Kidney (tissue), 14 donors: ENCODE measurements around the gene PRPF8. TPM values are rescaled to one million over a fixed set of nuclear protein-coding genes. Genes with fewer than 3 reads are reported as not detected.

ENCODE experiments used
- DNase-seq, 5 donors: peaks; one replicate each; pipeline ENCODE4 v3.0.0-alpha.2; 2013 to 2020
- FAIRE-seq: peaks from 2 replicates; lab custom pipeline; 2012; peaks lifted over from hg19 to GRCh38; lab: Jason Lieb, UNC
- H3K27ac ChIP-seq, 2 donors: one replicate each; pipeline ENCODE4 v1.7.0; 2013; ENCODE audit warnings: low read depth in 2 of 2, low read length in 2 of 2, inconsistent platforms in 1 of 2
- H3K27me3 ChIP-seq: one replicate; pipeline ENCODE4 v1.7.1; 2013; ENCODE audit warnings: low read length, inconsistent platforms; ENCODE audit not compliant: control insufficient read depth, insufficient read depth
- H3K36me3 ChIP-seq, 3 donors: one replicate each; pipeline versions ENCODE4 v1.7.0 to v1.7.1; 2013; ENCODE audit warnings: low read length in 3 of 3, control low read depth in 1 of 3, inconsistent platforms in 1 of 3; ENCODE audit not compliant: insufficient read depth in 3 of 3, control insufficient read depth in 2 of 3
- H3K4me1 ChIP-seq, 3 donors: one replicate each; pipeline versions ENCODE4 v1.7.0 to v1.7.1; 2013; ENCODE audit warnings: low read length in 3 of 3, inconsistent platforms in 1 of 3, low read depth in 1 of 3; ENCODE audit not compliant: control insufficient read depth in 2 of 3, insufficient read depth in 2 of 3
- H3K4me3 ChIP-seq, 3 donors: one replicate each; pipeline versions ENCODE4 v1.7.0 to v1.8.1; 2013; ENCODE audit warnings: low read length in 3 of 3, control low read depth in 1 of 3, inconsistent platforms in 1 of 3
- H3K9ac ChIP-seq, 3 donors: one replicate each; pipeline versions ENCODE4 v1.7.0 to v1.7.1; 2013; ENCODE audit warnings: low read length in 3 of 3, control low read depth in 1 of 3, inconsistent platforms in 1 of 3
- H3K9me3 ChIP-seq, 3 donors: one replicate each; pipeline versions ENCODE4 v1.7.0 to v1.7.1; 2013; ENCODE audit warnings: low read length in 3 of 3, control low read depth in 1 of 3, inconsistent platforms in 1 of 3; ENCODE audit not compliant: control insufficient read depth in 2 of 3, insufficient read depth in 1 of 3
- intact Hi-C: fragments of 100-400 bp; cut with DNase I; formaldehyde crosslinking; loops from one replicate; pipeline ENCODE4 v1.11.1; 2022
- polyA plus RNA-seq: library from polyadenylated mRNA; stranded (reverse); fragments of 350-450 nt; fragmentation: Illumina TruSeq; extraction: RNeasy Lipid Tissue Mini Kit (QIAGEN cat#74804); gene quantifications from one replicate; pipeline ENCODE4 v1.2.3, GENCODE V29; 2014; ENCODE audit warnings: low read depth, low replicate concordance; ENCODE audit not compliant: insufficient read depth
- total RNA-seq: library from RNA; stranded (reverse); fragmentation: NEBNext Ultra II Directional; extraction: Animal tissue kit (Norgen Biotek cat#: 25700); gene quantifications from one replicate; pipeline ENCODE4 v1.2.1, GENCODE V29; 2021
- TF ChIP-seq, protein P1 (sequence below): IDR thresholded peaks from 3 replicates; pipeline ENCODE4 v1.5.1; 2012; ENCODE audit warnings: mild to moderate bottlenecking, moderate library complexity, borderline replicate concordance; ENCODE audit not compliant: insufficient read depth; ENCODE audit errors: extremely low read depth
- donor health status: control.
- donor health status: control.
- donor health status: control.
- donor health status: control.
- donor health status: control.
- donor health status: DM: yes; HTN: yes; CAD: no.
- donor health status: Normal renal cell carcinoma (clear cell type).

PRPF8 gene
- total and polyA plus RNA-seq, 2 donors from 2014 or later, result 181 to 236 TPM

DNA sequence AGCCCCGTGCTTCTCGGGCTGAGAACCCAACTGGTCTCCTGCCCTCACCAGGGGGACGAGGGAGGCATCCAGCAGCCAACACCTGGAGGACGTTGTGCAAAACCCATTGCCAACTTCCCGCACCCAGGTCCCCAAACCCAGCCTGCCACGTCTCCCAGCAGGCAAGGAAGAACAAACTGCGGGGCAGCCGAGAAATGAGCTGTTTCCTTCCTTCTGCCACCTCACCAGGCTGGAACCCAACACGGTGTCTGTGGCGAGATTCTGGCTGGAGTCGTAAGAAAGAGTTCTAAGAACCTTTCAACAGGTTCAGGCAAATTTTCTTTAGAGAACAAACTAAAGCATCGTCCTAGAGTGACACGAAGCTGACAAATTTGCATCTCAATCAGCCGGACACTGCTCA is 59.6 kb downstream of the PRPF8 start:
- H3K27ac ChIP-seq, result peak overlapping the region in 1 of 2 donors; percentile 51
- no peak overlapping the region for H3K9ac ChIP-seq
- TF ChIP-seq, protein P1, sequence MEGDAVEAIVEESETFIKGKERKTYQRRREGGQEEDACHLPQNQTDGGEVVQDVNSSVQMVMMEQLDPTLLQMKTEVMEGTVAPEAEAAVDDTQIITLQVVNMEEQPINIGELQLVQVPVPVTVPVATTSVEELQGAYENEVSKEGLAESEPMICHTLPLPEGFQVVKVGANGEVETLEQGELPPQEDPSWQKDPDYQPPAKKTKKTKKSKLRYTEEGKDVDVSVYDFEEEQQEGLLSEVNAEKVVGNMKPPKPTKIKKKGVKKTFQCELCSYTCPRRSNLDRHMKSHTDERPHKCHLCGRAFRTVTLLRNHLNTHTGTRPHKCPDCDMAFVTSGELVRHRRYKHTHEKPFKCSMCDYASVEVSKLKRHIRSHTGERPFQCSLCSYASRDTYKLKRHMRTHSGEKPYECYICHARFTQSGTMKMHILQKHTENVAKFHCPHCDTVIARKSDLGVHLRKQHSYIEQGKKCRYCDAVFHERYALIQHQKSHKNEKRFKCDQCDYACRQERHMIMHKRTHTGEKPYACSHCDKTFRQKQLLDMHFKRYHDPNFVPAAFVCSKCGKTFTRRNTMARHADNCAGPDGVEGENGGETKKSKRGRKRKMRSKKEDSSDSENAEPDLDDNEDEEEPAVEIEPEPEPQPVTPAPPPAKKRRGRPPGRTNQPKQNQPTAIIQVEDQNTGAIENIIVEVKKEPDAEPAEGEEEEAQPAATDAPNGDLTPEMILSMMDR, result no peak
- intact Hi-C loops, result no loop called here
- DNase-seq, result peak in 1 of 5 donors; percentile 33
- peak overlapping the region in 1 of 3 donors; percentile 22 for H3K4me3 ChIP-seq
- no peak for FAIRE-seq
- H3K4me1 ChIP-seq, result peaks cover 0 to 40% (median 23%) of the 10 kb centered on the region in 3 donors
- peaks cover 0 to 13% (median 4%) of the 10 kb centered on the region in 3 donors for H3K36me3 ChIP-seq
- H3K9me3 ChIP-seq, result no peaks in the 10 kb centered on the region
- no peaks in the 10 kb centered on the region for H3K27me3 ChIP-seq

DNA sequence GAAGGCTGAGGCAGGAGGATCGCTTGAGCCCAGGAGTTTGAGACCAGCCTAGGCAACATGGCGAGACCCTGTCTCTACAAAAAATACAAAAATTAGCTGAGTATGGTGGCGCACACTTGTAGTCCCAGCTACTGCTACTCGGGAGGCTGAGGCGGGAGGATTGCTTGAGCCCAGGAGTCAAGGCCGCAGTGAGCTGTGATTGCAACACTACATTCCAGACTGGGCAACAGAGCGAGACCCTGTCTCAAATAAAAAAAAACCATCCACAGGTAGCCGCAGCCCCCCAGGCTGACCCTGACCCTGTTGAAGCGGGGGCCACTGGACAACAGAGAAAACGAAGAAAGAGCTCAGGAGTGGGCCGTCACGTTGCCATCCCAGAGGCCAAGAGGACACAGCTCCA is 60.0 kb downstream of the PRPF8 start:
- DNase-seq (no peak), FAIRE-seq (no peak)
- TF ChIP-seq, protein P1, result no peak
- intact Hi-C loops, result no loop called here
- H3K9me3 ChIP-seq, result no peaks in the 10 kb centered on the region
- H3K4me3 ChIP-seq, result peak overlapping the region in 1 of 3 donors; percentile 22
- peaks cover 0 to 13% (median 4%) of the 10 kb centered on the region in 3 donors for H3K36me3 ChIP-seq
- no peaks in the 10 kb centered on the region for H3K27me3 ChIP-seq
- no peak overlapping the region for H3K27ac ChIP-seq
- H3K4me1 ChIP-seq, result peaks cover 0 to 38% (median 20%) of the 10 kb centered on the region in 3 donors
- no peak overlapping the region for H3K9ac ChIP-seq

DNA sequence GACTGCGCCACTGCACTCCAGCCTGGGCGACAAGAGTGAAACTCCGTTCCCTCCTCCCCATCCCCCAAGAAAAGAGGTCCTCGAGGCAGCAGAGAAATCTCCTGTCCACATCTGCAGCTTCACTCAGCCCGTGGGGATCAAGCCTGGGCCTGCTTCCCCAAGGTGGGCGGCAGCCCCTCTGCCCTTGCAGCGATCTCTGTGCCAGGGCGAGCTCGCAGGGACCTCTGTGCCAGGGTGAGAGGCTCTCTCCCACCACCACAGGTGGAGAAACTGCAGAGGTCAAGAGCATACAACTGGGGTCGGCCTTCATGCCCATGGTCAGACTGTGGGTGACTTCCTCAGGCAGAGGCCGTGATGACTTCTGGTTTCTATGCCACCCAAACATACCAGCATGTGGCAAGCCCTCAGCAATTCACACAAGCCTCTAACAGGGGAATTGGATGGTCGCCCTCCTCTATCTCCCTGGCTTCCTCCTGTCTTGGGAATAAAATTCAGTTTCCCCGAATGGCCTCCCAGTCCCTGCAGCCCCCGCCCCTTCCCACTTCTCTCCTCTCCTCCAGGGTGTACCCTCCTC is 61.5 kb downstream of the PRPF8 start:
- Histone ChIP-seq H3K4me3 (no peak overlapping the region), H3K9me3 (no peaks in the 10 kb centered on the region), H3K27ac (no peak overlapping the region), H3K4me1 (peaks cover 0 to 35% (median 24%) of the 10 kb centered on the region in 3 donors), H3K36me3 (peaks cover 0 to 20% (median 4%) of the 10 kb centered on the region in 3 donors), H3K9ac (no peak overlapping the region), H3K27me3 (no peaks in the 10 kb centered on the region)
- DNase-seq, result peak in 1 of 5 donors; percentile 27
- no peak for FAIRE-seq
- TF ChIP-seq, protein P1, result no peak
- intact Hi-C loops, result no loop called here
